Neuron (in vitro differentiated cells): ENCODE data around the gene NWD2.
"Not testable (repeated sequence)": the region's sequence is repeated elsewhere in the genome, so short reads cannot be mapped to it uniquely, and the experiment has no call there.

Experiments used
- H2AFZ ChIP-seq: one replicate; pipeline ENCODE4 v1.6.1; 2013; ENCODE audit warnings: low read depth, mild to moderate bottlenecking, inconsistent platforms, low read length, moderate library complexity
- H3K27me3 ChIP-seq: one replicate; pipeline ENCODE4 v1.6.1; 2013; ENCODE audit warnings: low read length; ENCODE audit not compliant: insufficient read depth
- H3K36me3 ChIP-seq: one replicate; pipeline ENCODE4 v1.6.1; 2013; ENCODE audit warnings: low read length; ENCODE audit not compliant: insufficient read depth
- H3K4me1 ChIP-seq: one replicate; pipeline ENCODE4 v1.6.1; 2013; ENCODE audit warnings: low read length; ENCODE audit not compliant: insufficient read depth
- H3K4me3 ChIP-seq: 2 replicates; pipeline ENCODE4 v1.5.1; 2013; ENCODE audit warnings: mild to moderate bottlenecking, low read length, moderate library complexity
- H3K9me3 ChIP-seq: one replicate; pipeline ENCODE4 v1.6.1; 2013; ENCODE audit warnings: low read length

The NWD2 gene

DNA sequence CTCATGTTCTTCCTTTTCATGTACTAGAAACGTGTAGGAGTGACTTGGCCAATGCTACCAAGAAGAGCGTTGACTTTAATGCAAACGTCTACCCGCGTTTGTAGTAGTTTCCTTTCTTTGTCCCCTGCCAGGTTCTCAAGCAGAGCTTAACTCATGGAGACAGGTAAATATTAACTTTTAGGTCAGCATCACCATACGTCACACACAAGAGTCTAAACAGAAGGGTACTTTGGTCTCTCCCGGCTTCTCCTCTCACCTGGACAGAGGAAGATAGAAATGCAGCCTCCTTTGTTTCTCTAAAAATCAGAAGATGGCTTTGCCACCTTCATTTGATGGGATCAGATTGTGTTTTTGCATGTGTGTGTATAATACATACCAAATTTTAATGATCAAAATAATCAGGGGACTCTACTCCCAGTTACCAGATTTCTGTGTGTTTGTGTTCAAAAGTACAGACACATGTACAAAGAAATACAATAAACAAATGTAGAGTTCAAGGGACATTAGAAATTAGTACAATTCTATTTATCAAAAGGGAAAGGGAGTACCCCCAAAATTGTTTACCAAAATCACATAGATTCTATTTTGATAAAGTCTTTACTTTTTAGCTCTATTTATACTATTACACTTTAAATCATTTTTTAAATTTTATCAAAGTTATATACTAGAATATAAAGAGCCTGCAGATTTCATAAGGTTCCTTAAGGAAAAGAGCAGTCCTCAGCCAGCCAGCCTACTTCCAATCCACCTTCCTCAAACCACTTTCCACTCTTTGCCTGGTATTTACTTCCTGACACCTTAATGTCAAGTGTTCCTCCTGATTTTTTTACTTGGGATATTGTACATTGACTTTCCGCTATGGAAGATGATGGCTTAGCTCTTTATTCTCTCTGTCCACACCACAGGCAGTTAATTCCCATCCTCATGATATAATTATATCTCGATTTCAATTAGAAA is 246.1 kb downstream of the NWD2 start:
- H2AFZ ChIP-seq: no peak overlapping the region
- H3K4me3 ChIP-seq: no peak overlapping the region
- H3K4me1 ChIP-seq: no peaks in the 10 kb centered on the region
- no peaks in the 10 kb centered on the region for H3K9me3 ChIP-seq
- H3K36me3 ChIP-seq: no peaks in the 10 kb centered on the region
- no peaks in the 10 kb centered on the region for H3K27me3 ChIP-seq

DNA sequence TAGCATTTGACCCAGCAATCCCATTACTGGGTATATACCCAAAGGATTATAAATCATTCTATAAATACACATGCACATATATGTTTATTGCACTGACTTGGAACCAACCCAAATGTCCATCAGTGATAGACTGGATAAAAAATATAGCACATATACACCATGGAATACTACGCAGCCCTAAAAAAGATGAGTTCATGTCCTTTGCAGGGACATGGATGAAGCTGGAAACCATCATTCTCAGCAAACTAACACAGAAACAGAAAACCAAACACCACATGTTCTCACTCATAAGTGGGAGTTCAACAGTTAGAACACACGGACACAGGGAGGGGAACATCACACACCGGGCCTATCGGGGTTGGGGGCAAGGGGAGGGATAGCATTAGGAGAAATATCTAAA is 250.8 kb downstream of the NWD2 start:
- not testable (repeated sequence) for H3K36me3 ChIP-seq, H3K27me3 ChIP-seq, H3K4me3 ChIP-seq, H3K4me1 ChIP-seq, H2AFZ ChIP-seq, H3K9me3 ChIP-seq
